CD8-positive, alpha-beta memory T cell (primary cell): ENCODE measurements around the gene RNF103. TPM values are rescaled to one million over a fixed set of nuclear protein-coding genes. Genes with fewer than 3 reads are reported as not detected.
"Not testable (repeated sequence)": the region's sequence is repeated elsewhere in the genome, so short reads cannot be mapped to it uniquely, and the experiment has no call there.

Experiments used
- CTCF ChIA-PET: fragments of 350-600 bp; sonication (Branson Sonifier 250); formaldehyde crosslinking; loops from one replicate; lab custom pipeline; 2021; ENCODE audit warnings: antibody characterized with exemption; lab: Charles Lee
- POLR2A ChIA-PET: fragments of 350-600 bp; sonication (Branson Sonifier 250); formaldehyde crosslinking; loops from one replicate; lab custom pipeline; 2021; ENCODE audit warnings: antibody characterized with exemption; lab: Charles Lee
- DNase-seq, 5 donors: peaks; one replicate each; pipeline versions ENCODE4 v3.0.0 to v3.0.0-alpha.2; 2020 to 2022; ENCODE audit warnings: mixed read lengths in 1 of 5
- H3K27ac ChIP-seq: one replicate; pipeline ENCODE4 v1.7.0; 2013; ENCODE audit warnings: low read depth, mild to moderate bottlenecking, low read length, moderate library complexity
- H3K27me3 ChIP-seq: 2 replicates; pipeline ENCODE4 v1.7.0; 2013; ENCODE audit warnings: low read length, mild to moderate bottlenecking; ENCODE audit not compliant: insufficient read depth, poor library complexity, severe bottlenecking
- H3K36me3 ChIP-seq: 2 replicates; pipeline ENCODE4 v1.7.0; 2013; ENCODE audit warnings: mild to moderate bottlenecking, low read length, moderate library complexity; ENCODE audit not compliant: insufficient read depth
- H3K4me1 ChIP-seq: 2 replicates; pipeline ENCODE4 v1.7.0; 2013; ENCODE audit warnings: mild to moderate bottlenecking, low read length, moderate library complexity; ENCODE audit not compliant: insufficient read depth
- H3K4me3 ChIP-seq: 2 replicates; pipeline ENCODE4 v1.7.0; 2013; ENCODE audit warnings: mild to moderate bottlenecking, low read length
- H3K9me3 ChIP-seq: 2 replicates; pipeline ENCODE4 v1.7.0; 2013; ENCODE audit warnings: mild to moderate bottlenecking, low read length
- H3K27ac Mint-ChIP-seq, 8 donors: one replicate each; pipeline ENCODE4 v1.8.0; 2020 to 2021; ENCODE audit warnings: mixed read lengths in 8 of 8, mild to moderate bottlenecking in 6 of 8, inconsistent platforms in 3 of 8, moderate library complexity in 3 of 8
- H3K27me3 Mint-ChIP-seq, 2 donors: one replicate each; pipeline ENCODE4 v1.8.0; 2020 to 2021; ENCODE audit warnings: mixed read lengths in 2 of 2, mild to moderate bottlenecking in 1 of 2, moderate library complexity in 1 of 2
- H3K36me3 Mint-ChIP-seq, 3 donors: one replicate each; pipeline ENCODE4 v1.8.0; 2020 to 2021; ENCODE audit warnings: mixed read lengths in 3 of 3, inconsistent platforms in 1 of 3, mild to moderate bottlenecking in 1 of 3
- H3K4me1 Mint-ChIP-seq, 3 donors: one replicate each; pipeline ENCODE4 v1.8.0; 2020 to 2021; ENCODE audit warnings: mixed read lengths in 3 of 3, inconsistent platforms in 1 of 3, mild to moderate bottlenecking in 1 of 3
- H3K4me3 Mint-ChIP-seq, 7 donors: one replicate each; pipeline ENCODE4 v1.8.0; 2020 to 2021; ENCODE audit warnings: mixed read lengths in 7 of 7, mild to moderate bottlenecking in 6 of 7, moderate library complexity in 4 of 7, inconsistent platforms in 2 of 7
- H3K9me3 Mint-ChIP-seq, 5 donors: one replicate each; pipeline ENCODE4 v1.8.0; 2020 to 2022; ENCODE audit warnings: mixed read lengths in 5 of 5, mild to moderate bottlenecking in 3 of 5, moderate library complexity in 2 of 5, inconsistent platforms in 1 of 5
- polyA plus RNA-seq: library from polyadenylated mRNA; unstranded; fragments of 300-500 nt; fragmentation: Illumina TruSeq; gene quantifications from one replicate; pipeline ENCODE4 v1.2.3, GENCODE V29; 2021
- total RNA-seq, 2 experiments: library from RNA; stranded (reverse); gene quantifications; one replicate each; pipeline ENCODE4 v1.2.3, GENCODE V29; 2021

Gene RNF103
- total RNA-seq (10 to 100 TPM; 14.6 TPM), polyA plus RNA-seq (4.8 TPM)

GRCh38 chr2:86623494-86624266, at the start of gene RNF103:
Gene RNF103, minus strand, starts transcription at chr2:86623865. Its CDS starts 979 bp downstream, at chr2:86622886.
- H3K27ac ChIP-seq = peak within 1 kb of the TSS; percentile 76
- no peaks in the 10 kb centered on the region for H3K36me3 ChIP-seq
- POLR2A ChIA-PET = interaction anchor here (0.6 to 2.0 kb wide), 3 partner anchors 13 to 182 kb away, joined by 3 to 12 read pairs (median 3); partner anchors contain the start of gene KDM3A
- Mint-ChIP-seq H3K4me1 (peaks cover 39 to 45% (median 44%) of the 10 kb centered on the region in 3 donors), H3K36me3 (peaks cover 0 to 25% (median 5%) of the 10 kb centered on the region in 3 donors), H3K9me3 (no peaks in the 10 kb centered on the region), H3K27me3 (peaks cover 2 to 6% of the 10 kb centered on the region in 2 donors), H3K4me3 (peak within 1 kb of the TSS; percentile 90 to 97 (median 94)), H3K27ac (peak within 1 kb of the TSS; percentile 90 to 99 (median 94))
- peak within 1 kb of the TSS; percentile 82 for H3K4me3 ChIP-seq
- CTCF ChIA-PET = no interaction called here
- peak; percentile 88 to 93 (median 90) for DNase-seq
- H3K9me3 ChIP-seq = no peaks in the 10 kb centered on the region
- H3K4me1 ChIP-seq = peaks cover 12% of the 10 kb centered on the region
- H3K27me3 ChIP-seq = no peaks in the 10 kb centered on the region

- H3K4me1 ChIP-seq = no peaks in the 10 kb centered on the region
- DNase-seq = no peak
- no peaks in the 10 kb centered on the region for H3K36me3 ChIP-seq
- no peaks in the 10 kb centered on the region for H3K27me3 Mint-ChIP-seq
- H3K4me3 ChIP-seq = no peak overlapping the region
- H3K4me3 Mint-ChIP-seq = no peak overlapping the region
- ChIA-PET POLR2A (no interaction called here), CTCF (no interaction called here)
- peaks cover 0 to 6% (median 0%) of the 10 kb centered on the region in 3 donors for H3K36me3 Mint-ChIP-seq
- no peaks in the 10 kb centered on the region for H3K9me3 ChIP-seq
- no peak overlapping the region for H3K27ac Mint-ChIP-seq
- no peaks in the 10 kb centered on the region for H3K27me3 ChIP-seq
- H3K9me3 Mint-ChIP-seq = no peaks in the 10 kb centered on the region
- H3K4me1 Mint-ChIP-seq = no peaks in the 10 kb centered on the region
- no peak overlapping the region for H3K27ac ChIP-seq
Measured at GRCh38 chr2:86673011-86673410, 49.3 kb upstream of the RNF103 start.

GRCh38 chr2:86672027-86672545, 48.4 kb upstream of the RNF103 start:
- no peaks in the 10 kb centered on the region for H3K27me3 ChIP-seq
- CTCF ChIA-PET = no interaction called here
- H3K9me3 ChIP-seq = no peaks in the 10 kb centered on the region
- Mint-ChIP-seq H3K27ac (no peak overlapping the region), H3K36me3 (peaks cover 0 to 13% (median 0%) of the 10 kb centered on the region in 3 donors), H3K4me1 (no peaks in the 10 kb centered on the region), H3K27me3 (peaks cover 0 to 2% of the 10 kb centered on the region in 2 donors), H3K4me3 (no peak overlapping the region), H3K9me3 (peaks cover 0 to 2% (median 0%) of the 10 kb centered on the region in 5 donors)
- H3K27ac ChIP-seq = no peak overlapping the region
- H3K4me1 ChIP-seq = no peaks in the 10 kb centered on the region
- POLR2A ChIA-PET = no interaction called here
- no peaks in the 10 kb centered on the region for H3K36me3 ChIP-seq
- no peak overlapping the region for H3K4me3 ChIP-seq
- DNase-seq = no peak

GRCh38 chr2:86671337-86671981, 47.8 kb upstream of the RNF103 start:
- Mint-ChIP-seq H3K9me3 (peaks cover 0 to 3% (median 0%) of the 10 kb centered on the region in 5 donors), H3K4me3 (no peak overlapping the region), H3K27me3 (peaks cover 0 to 2% of the 10 kb centered on the region in 2 donors), H3K27ac (no peak overlapping the region), H3K36me3 (peaks cover 0 to 20% (median 0%) of the 10 kb centered on the region in 3 donors), H3K4me1 (no peaks in the 10 kb centered on the region)
- ChIA-PET POLR2A (no interaction called here), CTCF (no interaction called here)
- Histone ChIP-seq H3K36me3 (no peaks in the 10 kb centered on the region), H3K27me3 (no peaks in the 10 kb centered on the region), H3K4me3 (no peak overlapping the region), H3K9me3 (no peaks in the 10 kb centered on the region), H3K4me1 (no peaks in the 10 kb centered on the region), H3K27ac (no peak overlapping the region)
- DNase-seq = no peak

- DNase-seq, H3K4me3 ChIP-seq, H3K27me3 Mint-ChIP-seq, H3K9me3 Mint-ChIP-seq, H3K27me3 ChIP-seq, POLR2A ChIA-PET, H3K9me3 ChIP-seq, H3K4me3 Mint-ChIP-seq, H3K27ac ChIP-seq, H3K36me3 ChIP-seq, H3K4me1 ChIP-seq, H3K27ac Mint-ChIP-seq, CTCF ChIA-PET, H3K4me1 Mint-ChIP-seq: not testable (repeated sequence)
- H3K36me3 Mint-ChIP-seq = peaks cover 0 to 34% (median 0%) of the 10 kb centered on the region in 3 donors
Measured at GRCh38 chr2:86669323-86669722, 45.7 kb upstream of the RNF103 start.

- Histone ChIP-seq H3K36me3 (no peaks in the 10 kb centered on the region), H3K9me3 (peaks cover 5% of the 10 kb centered on the region), H3K27me3 (no peaks in the 10 kb centered on the region), H3K4me3 (no peak overlapping the region), H3K27ac (no peak overlapping the region), H3K4me1 (no peaks in the 10 kb centered on the region)
- Mint-ChIP-seq H3K27ac (no peak overlapping the region), H3K4me3 (no peak overlapping the region), H3K9me3 (peaks cover 4 to 11% (median 7%) of the 10 kb centered on the region in 5 donors), H3K27me3 (peaks cover 3 to 8% of the 10 kb centered on the region in 2 donors), H3K4me1 (no peaks in the 10 kb centered on the region), H3K36me3 (peaks cover 0 to 29% (median 1%) of the 10 kb centered on the region in 3 donors)
- CTCF ChIA-PET = no interaction called here
- DNase-seq = no peak
- POLR2A ChIA-PET = no interaction called here
Measured at GRCh38 chr2:86661333-86661732, 37.7 kb upstream of the RNF103 start.

- Histone ChIP-seq H3K4me1 (no peaks in the 10 kb centered on the region), H3K9me3 (no peaks in the 10 kb centered on the region), H3K4me3 (no peak overlapping the region), H3K27me3 (no peaks in the 10 kb centered on the region), H3K27ac (no peak overlapping the region), H3K36me3 (no peaks in the 10 kb centered on the region)
- H3K4me3 Mint-ChIP-seq = no peak overlapping the region
- H3K27ac Mint-ChIP-seq = no peak overlapping the region
- ChIA-PET POLR2A (no interaction called here), CTCF (no interaction called here)
- peaks cover 2 to 52% (median 2%) of the 10 kb centered on the region in 3 donors for H3K36me3 Mint-ChIP-seq
- DNase-seq = no peak
- peaks cover 6 to 27% of the 10 kb centered on the region in 2 donors for H3K27me3 Mint-ChIP-seq
- no peaks in the 10 kb centered on the region for H3K4me1 Mint-ChIP-seq
- H3K9me3 Mint-ChIP-seq = peaks cover 15 to 32% (median 22%) of the 10 kb centered on the region in 5 donors
Measured at GRCh38 chr2:86650188-86650587, 26.5 kb upstream of the RNF103 start.
